Measurements from ENCODE around the gene CYP27C1.

The CYP27C1 gene

GRCh38 chr2:127158614-127159290 is 61.3 kb downstream of the CYP27C1 start:
- no peak overlapping the region for H3K4me3 ChIP-seq (replicated peaks in 1 of 2; ENCODE audit: low read depth in 2 of 2, low read length in 2 of 2)
- no peak for TF ChIP-seq CTCF (IDR thresholded peaks at IDR 0.05; ENCODE audit: low read depth, low read length)
- no peak for DNase-seq (ENCODE audit: low read depth in 2 of 2)

GRCh38 chr2:127157651-127158485 is 62.2 kb downstream of the CYP27C1 start:
- TF ChIP-seq CTCF (IDR thresholded peaks at IDR 0.05; ENCODE audit: low read depth, low read length): peak; percentile 22
- H3K4me3 ChIP-seq (replicated peaks in 1 of 2; ENCODE audit: low read depth in 2 of 2, low read length in 2 of 2): no peak overlapping the region
- DNase-seq (ENCODE audit: low read depth in 2 of 2): peak in 1 of 2 donors; percentile 42

GRCh38 chr2:127157114-127157513 is 63.0 kb downstream of the CYP27C1 start:
- TF ChIP-seq CTCF (IDR thresholded peaks at IDR 0.05; ENCODE audit: low read depth, low read length): no peak
- no peak overlapping the region for H3K4me3 ChIP-seq (replicated peaks in 1 of 2; ENCODE audit: low read depth in 2 of 2, low read length in 2 of 2)

GRCh38 chr2:127155947-127156346 is 64.2 kb downstream of the CYP27C1 start:
- peak; percentile 65 to 87 for DNase-seq (ENCODE audit: low read depth in 2 of 2)
- no peak overlapping the region for H3K4me3 ChIP-seq (replicated peaks in 1 of 2; ENCODE audit: low read depth in 2 of 2, low read length in 2 of 2)
- no peak for TF ChIP-seq CTCF (IDR thresholded peaks at IDR 0.05; ENCODE audit: low read depth, low read length)

More at GRCh38 chr2:127157114-127157513, 63.0 kb downstream of the CYP27C1 start:
- no peak for DNase-seq (ENCODE audit: low read depth in 2 of 2)

GRCh38 chr2:127155028-127155581 is 65.0 kb downstream of the CYP27C1 start:
- TF ChIP-seq CTCF (IDR thresholded peaks at IDR 0.05; ENCODE audit: low read depth, low read length): no peak
- H3K4me3 ChIP-seq (replicated peaks in 1 of 2; ENCODE audit: low read depth in 2 of 2, low read length in 2 of 2): no peak overlapping the region
- DNase-seq (ENCODE audit: low read depth in 2 of 2): peak; percentile 61 to 79

- DNase-seq (ENCODE audit: low read depth in 2 of 2): no peak
- TF ChIP-seq CTCF (IDR thresholded peaks at IDR 0.05; ENCODE audit: low read depth, low read length): no peak
- no peak overlapping the region for H3K4me3 ChIP-seq (replicated peaks in 1 of 2; ENCODE audit: low read depth in 2 of 2, low read length in 2 of 2)
These were observed 65.7 kb downstream of the CYP27C1 start for GRCh38 chr2:127154396-127154795.

All from cardiac fibroblast (primary cell).